Right cardiac atrium (tissue), 5 donors: Measurements from ENCODE around the gene SPEF2. TPM values are rescaled to one million over a fixed set of nuclear protein-coding genes. Genes with fewer than 3 reads are reported as not detected.
A peak's percentile ranks its signal among the peaks of the same experiment; 100 is the strongest.

Experiments
- ATAC-seq, 2 donors: fragments of 200-7000 bp; cut with Tn5 transposase; one replicate each; pipeline versions ENCODE4 v1.8.0 to v1.9.1; 2020; ENCODE audit warnings: moderate library complexity in 2 of 2, mild to moderate bottlenecking in 1 of 2
- DNase-seq, 3 donors: peaks; one replicate each; pipeline ENCODE4 v3.0.0-alpha.2; 2020
- H3K27ac ChIP-seq: one replicate; pipeline ENCODE4 v1.5.1; 2013; ENCODE audit warnings: mild to moderate bottlenecking, low read length, control low read depth, moderate library complexity
- H3K27me3 ChIP-seq: one replicate; pipeline ENCODE4 v1.6.1; 2013; ENCODE audit not compliant: control insufficient read depth, insufficient read depth
- H3K4me1 ChIP-seq: one replicate; pipeline ENCODE4 v1.6.1; 2013; ENCODE audit warnings: low read length; ENCODE audit not compliant: control insufficient read depth, insufficient read depth
- H3K4me3 ChIP-seq: one replicate; pipeline ENCODE4 v1.5.1; 2013; ENCODE audit warnings: low read length, control low read depth
- H3K9me3 ChIP-seq: one replicate; pipeline ENCODE4 v1.6.1; 2013; ENCODE audit warnings: low read length; ENCODE audit not compliant: control insufficient read depth
- WGBS: extraction: QIAGEN DNeasy Blood & Tissue Kit; methylation state at CpG from one replicate; pipeline ENCODE4 v1.1.7; 2013; 5-methylcytosine and 5-hydroxymethylcytosine counted together
- intact Hi-C, 4 donors: fragments of 100-400 bp; cut with DNase I; formaldehyde crosslinking; loops; one replicate each; pipeline versions ENCODE4 v1.11.0 to v1.14.0; 2022 to 2023
- polyA plus RNA-seq: library from polyadenylated mRNA; stranded (reverse); fragments of 200-250 nt; gene quantifications from one replicate; pipeline ENCODE4 v1.2.3, GENCODE V29; 2013
- total RNA-seq, 4 donors: library from RNA; stranded (reverse); fragmentation: NEBNext Ultra II Directional; extraction: Animal tissue kit (Norgen Biotek cat#: 25700); gene quantifications; one replicate each; pipeline ENCODE4 v1.2.1, GENCODE V29; 2021
- donor health status: healthy with polysubstance abuse.
- donor health status: DM: no; HTN: yes; CAD: no.
- donor health status: DM: no; HTN: no; CAD: no.
- donor health status: DM: no; HTN: yes; CAD: no; lungs with severe emphysema.
- donor health status: DM: yes; HTN: yes; CAD: no.

Gene SPEF2
- total and polyA plus RNA-seq, 5 donors: 1.6 to 4.5 (median 1.9) TPM

- Histone ChIP-seq H3K4me3 (peak overlapping the region; percentile 25), H3K4me1 (peaks cover 1% of the 10 kb centered on the region), H3K9me3 (no peaks in the 10 kb centered on the region), H3K27me3 (no peaks in the 10 kb centered on the region), H3K27ac (no peak overlapping the region)
- intact Hi-C loops: no loop called here
- ATAC-seq: no peak
- WGBS: 65% methylated on average over 2 of the region's 2 CpGs
- DNase-seq: no peak
These were observed 240.0 kb downstream of the SPEF2 start for GRCh38 chr5:35857606-35858205.

- Histone ChIP-seq H3K4me1 (peaks cover 1% of the 10 kb centered on the region), H3K27ac (peak overlapping the region; percentile 45), H3K9me3 (peaks cover 2% of the 10 kb centered on the region), H3K27me3 (no peaks in the 10 kb centered on the region), H3K4me3 (no peak overlapping the region)
- DNase-seq: no peak
- 54% methylated on average over 3 of the region's 3 CpGs for WGBS
- ATAC-seq: no peak
- intact Hi-C loops: no loop called here
These were observed 241.5 kb downstream of the SPEF2 start for GRCh38 chr5:35859101-35859661.

DNA sequence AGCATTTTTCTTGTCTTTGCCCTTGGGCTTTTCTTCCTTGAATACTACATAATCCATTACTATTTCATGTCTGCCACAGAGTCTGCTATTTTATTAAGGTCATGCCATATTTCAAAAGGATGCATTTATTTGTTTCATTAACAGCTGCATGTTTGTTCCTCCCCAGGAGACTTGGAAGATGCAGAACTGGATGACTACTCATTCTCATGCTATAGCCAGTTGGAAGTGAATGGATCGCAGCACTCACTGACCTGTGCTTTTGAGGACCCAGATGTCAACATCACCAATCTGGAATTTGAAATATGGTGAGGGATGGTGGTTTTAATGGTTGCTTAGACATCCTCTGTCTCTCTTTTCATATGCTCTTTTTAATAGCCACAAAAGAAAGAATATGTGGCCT lies 243.0 kb downstream of the SPEF2 start:
- Histone ChIP-seq H3K27me3 (no peaks in the 10 kb centered on the region), H3K4me3 (no peak overlapping the region), H3K27ac (no peak overlapping the region), H3K4me1 (no peaks in the 10 kb centered on the region), H3K9me3 (peaks cover 2% of the 10 kb centered on the region)
- no peak for DNase-seq
- WGBS: 86% methylated on average over 1 of the region's 1 CpG
- no peak for ATAC-seq
- intact Hi-C loops: no loop called here

DNA sequence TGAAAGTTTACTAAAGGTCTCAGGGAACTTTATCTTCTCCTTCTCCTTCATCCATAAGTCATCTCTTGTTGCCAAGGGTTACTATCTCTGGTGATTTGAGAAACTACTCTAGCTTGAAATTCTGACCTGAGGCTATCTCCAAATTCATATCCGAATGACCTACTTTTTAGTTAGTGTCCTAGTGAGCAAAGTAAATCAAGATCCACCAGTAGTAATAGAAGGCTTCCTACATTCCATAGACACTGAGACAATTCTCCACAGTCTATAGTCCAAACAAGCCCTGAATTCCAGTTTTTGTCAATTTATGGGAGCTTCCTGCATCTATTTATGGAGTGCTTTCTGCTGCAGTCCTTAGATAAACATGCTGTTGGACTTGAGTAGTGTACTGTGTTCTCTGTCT lies 244.1 kb downstream of the SPEF2 start:
- Histone ChIP-seq H3K27ac (no peak overlapping the region), H3K27me3 (no peaks in the 10 kb centered on the region), H3K9me3 (peaks cover 2% of the 10 kb centered on the region), H3K4me1 (no peaks in the 10 kb centered on the region), H3K4me3 (no peak overlapping the region)
- DNase-seq (no peak), ATAC-seq (no peak)
- 68% methylated on average over 1 of the region's 1 CpG for WGBS
- intact Hi-C loops: no loop called here

DNA sequence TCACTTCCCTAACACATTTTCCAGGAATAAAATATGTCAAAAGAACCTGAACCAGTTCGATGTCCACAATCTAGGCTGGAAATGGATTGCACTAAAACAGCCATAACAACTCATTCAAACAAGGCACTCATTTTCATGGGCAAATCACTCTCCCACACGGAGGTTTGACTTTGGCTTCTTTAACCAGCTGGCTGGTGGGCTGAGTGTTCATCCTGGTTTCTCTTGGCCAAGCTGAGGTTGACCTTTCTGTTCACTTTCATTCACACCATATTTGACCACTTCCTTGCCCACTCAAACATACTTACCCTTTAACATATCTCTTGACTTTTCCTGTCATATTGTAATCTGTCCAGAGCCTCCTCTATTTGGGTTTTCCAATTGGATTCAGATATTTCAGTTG lies 244.5 kb downstream of the SPEF2 start:
- intact Hi-C loops: no loop called here
- WGBS: 50% methylated on average over 2 of the region's 2 CpGs
- no peak for ATAC-seq

DNA sequence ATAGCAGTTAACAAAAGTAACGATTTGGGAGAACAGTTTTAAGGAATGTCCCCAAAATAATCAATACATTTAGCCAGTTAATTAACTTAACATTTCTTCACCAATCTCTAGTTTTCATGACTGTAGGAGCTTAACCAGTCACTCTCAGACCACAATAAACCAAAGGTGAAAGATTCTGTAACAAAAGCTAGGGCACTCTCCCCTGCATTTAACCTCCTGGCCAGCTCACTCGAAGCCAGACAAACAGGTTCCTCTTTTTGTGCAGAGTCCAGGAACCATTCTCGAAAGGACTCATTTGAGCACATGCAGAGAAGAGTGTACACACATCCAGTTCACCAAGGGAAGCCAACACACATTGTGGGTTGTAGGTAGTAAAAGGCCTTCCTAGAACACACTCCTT lies 245.5 kb downstream of the SPEF2 start:
- 86% methylated on average over 3 of the region's 3 CpGs for WGBS
- ATAC-seq: no peak
- H3K4me3 ChIP-seq: no peak overlapping the region

More for the DNA sequence above, 244.5 kb downstream of the SPEF2 start:
- DNase-seq: no peak
- H3K27me3 ChIP-seq: no peaks in the 10 kb centered on the region
- H3K4me1 ChIP-seq: no peaks in the 10 kb centered on the region
- H3K27ac ChIP-seq: no peak overlapping the region
- peaks cover 2% of the 10 kb centered on the region for H3K9me3 ChIP-seq
- H3K4me3 ChIP-seq: no peak overlapping the region

More for the DNA sequence above, 245.5 kb downstream of the SPEF2 start:
- Histone ChIP-seq H3K9me3 (peaks cover 2% of the 10 kb centered on the region), H3K27me3 (no peaks in the 10 kb centered on the region), H3K27ac (no peak overlapping the region), H3K4me1 (no peaks in the 10 kb centered on the region)
- DNase-seq: no peak
- intact Hi-C loops: no loop called here

Other genes starting within 250 kb of the SPEF2 start
- 1 to 10 TPM in 3 of 4 donors, under 1 TPM in 1; 0.34 to 3.6 (median 1.8) TPM for gene IL7R, start 239.0 kb downstream of the SPEF2 start, total RNA-seq
- 0.68 TPM for gene IL7R, start 239.0 kb downstream of the SPEF2 start, polyA plus RNA-seq